Measurements from ENCODE around the gene PEX6. TPM values are rescaled to one million over a fixed set of nuclear protein-coding genes. Genes with fewer than 3 reads are reported as not detected.
A peak's percentile ranks its signal among the peaks of the same experiment; 100 is the strongest.

The PEX6 gene
- polyA plus RNA-seq, 1 of the 3 experiments (the other 2 are of a cell fraction), result 15.3 TPM

- no peak for TF ChIP-seq RXRA (IDR thresholded peaks at IDR 0.05; ENCODE audit: borderline replicate concordance, low read depth)
- TF ChIP-seq FOXM1 (IDR thresholded peaks at IDR 0.05; ENCODE audit: low read depth), result no peak
- no peaks in the 10 kb centered on the region for H3K79me2 ChIP-seq (ENCODE audit: insufficient read depth)
- no peak for DNase-seq
- 83% methylated on average over 2 of the region's 2 CpGs for WGBS (ENCODE audit: low lambda C conversion rate)
- H3K27ac ChIP-seq (ENCODE audit: low read depth in 2 of 2, low read length in 1 of 2), result no peak overlapping the region
- H3K27me3 ChIP-seq (ENCODE audit: insufficient read depth), result no peaks in the 10 kb centered on the region
- no peaks in the 10 kb centered on the region for H3K9me3 ChIP-seq
- no peaks in the 10 kb centered on the region; a peak in 1 of 4 replicates for H3K4me1 ChIP-seq (ENCODE audit: control insufficient read depth in 1 of 2, insufficient read depth in 2 of 2, low read depth in 1 of 2, low read length in 1 of 2)
- H3F3A ChIP-seq (replicated peaks; ENCODE audit: insufficient read depth), result peaks cover 8% of the 10 kb centered on the region
- no peak overlapping the region for H3K4me3 ChIP-seq (ENCODE audit: low read depth in 2 of 2, low read length in 1 of 2)
- no peaks in the 10 kb centered on the region for H4K20me1 ChIP-seq (ENCODE audit: insufficient read depth)
- H3K4me2 ChIP-seq, result no peak overlapping the region
- no peaks in the 10 kb centered on the region for H3K9me2 ChIP-seq
- no peak overlapping the region for H3K9ac ChIP-seq
- POLR2A ChIA-PET, result no interaction called here
- H2AFZ ChIP-seq (ENCODE audit: low read depth), result peak overlapping the region; percentile 21; the same call in 1 of the 2 replicates
- no peaks in the 10 kb centered on the region for H3K36me3 ChIP-seq (replicated peaks in 1 of 2; ENCODE audit: control insufficient read depth in 1 of 2, insufficient read depth in 2 of 2, low read length in 1 of 2)
- CTCF ChIA-PET, result interaction anchor here (1.2 kb wide), 1 partner anchor 220 kb away, joined by 3 read pairs; no protein-coding TSS in a partner anchor
These were observed 55.3 kb downstream of the PEX6 start for GRCh38 chr6:42923666-42924065.

DNA sequence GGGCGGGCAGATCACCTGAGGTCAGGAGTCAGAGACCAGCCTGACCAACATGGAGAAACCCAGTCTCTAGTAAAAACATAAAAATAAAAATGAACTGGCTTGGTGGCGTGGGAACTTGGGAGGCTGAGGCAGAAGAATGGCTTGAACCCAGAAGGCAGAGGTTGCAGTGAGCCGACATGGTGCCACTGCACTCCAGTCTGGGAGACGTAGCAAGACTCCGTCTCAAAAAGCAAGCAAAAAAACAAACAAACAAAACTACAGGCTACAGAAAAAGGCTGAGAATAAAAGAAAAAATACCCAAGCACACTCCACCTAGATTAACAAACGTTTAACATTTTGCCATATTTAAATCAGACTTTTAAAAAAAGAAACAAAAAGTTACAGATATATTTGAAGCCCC is 57.2 kb downstream of the PEX6 start:
- DNase-seq, result no peak
- Histone ChIP-seq H3K9me2 (no peaks in the 10 kb centered on the region), H3K4me3 (ENCODE audit: low read depth in 2 of 2, low read length in 1 of 2) (no peak overlapping the region), H3K9me3 (no peaks in the 10 kb centered on the region), H3K4me2 (no peak overlapping the region), H3F3A (replicated peaks; ENCODE audit: insufficient read depth) (no peaks in the 10 kb centered on the region), H3K27ac (ENCODE audit: low read depth in 2 of 2, low read length in 1 of 2) (no peak overlapping the region), H3K4me1 (ENCODE audit: control insufficient read depth in 1 of 2, insufficient read depth in 2 of 2, low read depth in 1 of 2, low read length in 1 of 2) (no peaks in the 10 kb centered on the region; a peak in 1 of 4 replicates), H4K20me1 (ENCODE audit: insufficient read depth) (no peaks in the 10 kb centered on the region), H2AFZ (ENCODE audit: low read depth) (no peak overlapping the region), H3K79me2 (ENCODE audit: insufficient read depth) (no peaks in the 10 kb centered on the region), H3K27me3 (ENCODE audit: insufficient read depth) (no peaks in the 10 kb centered on the region), H3K9ac (no peak overlapping the region), H3K36me3 (replicated peaks in 1 of 2; ENCODE audit: control insufficient read depth in 1 of 2, insufficient read depth in 2 of 2, low read length in 1 of 2) (no peaks in the 10 kb centered on the region)
- TF ChIP-seq REST (IDR thresholded peaks at IDR 0.05; ENCODE audit: low read depth, low read length), result no peak
- TF ChIP-seq EZH2phosphoT487 (IDR thresholded peaks at IDR 0.05; ENCODE audit: borderline replicate concordance, low read depth), result no peak
- TF ChIP-seq POLR2AphosphoS5 (IDR thresholded peaks at IDR 0.05; ENCODE audit: low read depth, low read length), result no peak
- TF ChIP-seq MEF2A (IDR thresholded peaks at IDR 0.05; ENCODE audit: borderline replicate concordance, low read depth), result no peak
- TF ChIP-seq ZBTB33 (IDR thresholded peaks at IDR 0.05; ENCODE audit: borderline replicate concordance, low read depth), result no peak
- TF ChIP-seq ELF1 (IDR thresholded peaks at IDR 0.05), result no peak
- TF ChIP-seq IRF3 (IDR thresholded peaks at IDR 0.05; ENCODE audit: low read depth, low read length), result no peak
- TF ChIP-seq FOXM1 (IDR thresholded peaks at IDR 0.05; ENCODE audit: low read depth), result no peak
- TF ChIP-seq YY1 (IDR thresholded peaks at IDR 0.05; ENCODE audit: low read depth), result no peak
- TF ChIP-seq RXRA (IDR thresholded peaks at IDR 0.05; ENCODE audit: borderline replicate concordance, low read depth), result no peak
- no peak for TF ChIP-seq SIN3A (IDR thresholded peaks at IDR 0.05; ENCODE audit: borderline replicate concordance, low read depth, low read length)
- TF ChIP-seq GATA2 (CRISPR knock-in tag; IDR thresholded peaks at IDR 0.05), result no peak
- CTCF ChIA-PET, result no interaction called here
- POLR2A ChIA-PET, result no interaction called here
- WGBS (ENCODE audit: low lambda C conversion rate), result 75% methylated on average over 6 of the region's 6 CpGs

All from SK-N-SH (cell line).